Esophagus squamous epithelium (tissue), 4 donors: ENCODE data around the gene NRAP.

Experiments used
- POLR2A ChIP-seq, 4 donors: fragments of 450-650 bp; IDR thresholded peaks; one replicate each; pipeline ENCODE4 v1.6.1; 2017; ENCODE audit warnings: antibody characterized with exemption in 4 of 4, mild to moderate bottlenecking in 4 of 4, moderate library complexity in 3 of 4
- TF ChIP-seq, protein P1 (sequence below), 6 experiments: fragments of 450-650 bp in 4 of 6; fragments of 200-600 bp in 2 of 6; sonication (generic) in 2 of 6; IDR thresholded peaks; one replicate each; pipeline ENCODE4 v1.5.1; 2016 to 2019; ENCODE audit warnings: antibody characterized with exemption in 6 of 6, mild to moderate bottlenecking in 4 of 6, moderate library complexity in 4 of 6

DNA sequence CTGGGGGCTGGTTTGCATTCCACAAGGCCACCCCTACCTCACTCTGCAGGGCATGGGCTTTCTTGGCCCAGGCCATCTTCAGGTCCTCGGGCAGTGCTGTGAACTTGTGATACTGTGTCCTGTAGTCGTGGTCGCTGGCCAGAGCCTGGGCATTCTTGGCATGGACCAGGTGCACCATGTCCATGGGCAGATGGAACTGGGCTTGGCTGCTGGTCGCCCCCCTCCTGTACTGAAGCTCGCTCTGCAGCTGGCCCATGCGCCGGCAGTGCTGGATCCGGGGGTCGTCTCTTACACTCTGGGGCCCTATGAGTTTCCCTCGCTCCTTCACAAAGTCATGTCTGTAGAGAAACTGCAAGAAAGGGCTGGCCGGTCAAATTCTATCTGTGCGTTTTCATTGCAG lies 59.3 kb downstream of the NRAP start:
- no peak for TF ChIP-seq POLR2A (IDR thresholded peaks at IDR 0.05)
- TF ChIP-seq, protein P1, sequence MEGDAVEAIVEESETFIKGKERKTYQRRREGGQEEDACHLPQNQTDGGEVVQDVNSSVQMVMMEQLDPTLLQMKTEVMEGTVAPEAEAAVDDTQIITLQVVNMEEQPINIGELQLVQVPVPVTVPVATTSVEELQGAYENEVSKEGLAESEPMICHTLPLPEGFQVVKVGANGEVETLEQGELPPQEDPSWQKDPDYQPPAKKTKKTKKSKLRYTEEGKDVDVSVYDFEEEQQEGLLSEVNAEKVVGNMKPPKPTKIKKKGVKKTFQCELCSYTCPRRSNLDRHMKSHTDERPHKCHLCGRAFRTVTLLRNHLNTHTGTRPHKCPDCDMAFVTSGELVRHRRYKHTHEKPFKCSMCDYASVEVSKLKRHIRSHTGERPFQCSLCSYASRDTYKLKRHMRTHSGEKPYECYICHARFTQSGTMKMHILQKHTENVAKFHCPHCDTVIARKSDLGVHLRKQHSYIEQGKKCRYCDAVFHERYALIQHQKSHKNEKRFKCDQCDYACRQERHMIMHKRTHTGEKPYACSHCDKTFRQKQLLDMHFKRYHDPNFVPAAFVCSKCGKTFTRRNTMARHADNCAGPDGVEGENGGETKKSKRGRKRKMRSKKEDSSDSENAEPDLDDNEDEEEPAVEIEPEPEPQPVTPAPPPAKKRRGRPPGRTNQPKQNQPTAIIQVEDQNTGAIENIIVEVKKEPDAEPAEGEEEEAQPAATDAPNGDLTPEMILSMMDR (IDR thresholded peaks at IDR 0.05): no peak
